Neural progenitor cell (in vitro differentiated cells): ENCODE data around the gene LRRN2.

Experiments used
- EZH2 ChIP-seq: fragments of 200-600 bp; sonication (generic); IDR thresholded peaks from 2 replicates; pipeline ENCODE4 v1.6.1; 2017; ENCODE audit warnings: antibody characterized with exemption, mild to moderate bottlenecking, moderate library complexity
- EZH2phosphoT487 ChIP-seq: fragments of 200-600 bp; sonication (generic); IDR thresholded peaks from 2 replicates; pipeline ENCODE4 v1.6.1; 2017; ENCODE audit warnings: antibody characterized with exemption
- TF ChIP-seq, protein P1 (sequence below): fragments of 200-600 bp; sonication (generic); IDR thresholded peaks from 2 replicates; pipeline ENCODE4 v1.5.1; 2017; ENCODE audit warnings: antibody characterized with exemption, mild to moderate bottlenecking

GRCh38 chr1:204669579-204669978 is 16.0 kb downstream of the LRRN2 start:
- no peak for TF ChIP-seq EZH2phosphoT487
- TF ChIP-seq, protein P1, sequence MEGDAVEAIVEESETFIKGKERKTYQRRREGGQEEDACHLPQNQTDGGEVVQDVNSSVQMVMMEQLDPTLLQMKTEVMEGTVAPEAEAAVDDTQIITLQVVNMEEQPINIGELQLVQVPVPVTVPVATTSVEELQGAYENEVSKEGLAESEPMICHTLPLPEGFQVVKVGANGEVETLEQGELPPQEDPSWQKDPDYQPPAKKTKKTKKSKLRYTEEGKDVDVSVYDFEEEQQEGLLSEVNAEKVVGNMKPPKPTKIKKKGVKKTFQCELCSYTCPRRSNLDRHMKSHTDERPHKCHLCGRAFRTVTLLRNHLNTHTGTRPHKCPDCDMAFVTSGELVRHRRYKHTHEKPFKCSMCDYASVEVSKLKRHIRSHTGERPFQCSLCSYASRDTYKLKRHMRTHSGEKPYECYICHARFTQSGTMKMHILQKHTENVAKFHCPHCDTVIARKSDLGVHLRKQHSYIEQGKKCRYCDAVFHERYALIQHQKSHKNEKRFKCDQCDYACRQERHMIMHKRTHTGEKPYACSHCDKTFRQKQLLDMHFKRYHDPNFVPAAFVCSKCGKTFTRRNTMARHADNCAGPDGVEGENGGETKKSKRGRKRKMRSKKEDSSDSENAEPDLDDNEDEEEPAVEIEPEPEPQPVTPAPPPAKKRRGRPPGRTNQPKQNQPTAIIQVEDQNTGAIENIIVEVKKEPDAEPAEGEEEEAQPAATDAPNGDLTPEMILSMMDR, result no peak
- no peak for TF ChIP-seq EZH2
